NCI-H524 (cell line): ENCODE results near the gene ROBO2.
A peak's percentile ranks its signal among the peaks of the same experiment; 100 is the strongest.

Source experiments
- DNase-seq, 2 experiments: peaks; one replicate each; lab custom pipeline; 2025; lab: John Stamatoyannopoulos, UW

The ROBO2 gene

DNA sequence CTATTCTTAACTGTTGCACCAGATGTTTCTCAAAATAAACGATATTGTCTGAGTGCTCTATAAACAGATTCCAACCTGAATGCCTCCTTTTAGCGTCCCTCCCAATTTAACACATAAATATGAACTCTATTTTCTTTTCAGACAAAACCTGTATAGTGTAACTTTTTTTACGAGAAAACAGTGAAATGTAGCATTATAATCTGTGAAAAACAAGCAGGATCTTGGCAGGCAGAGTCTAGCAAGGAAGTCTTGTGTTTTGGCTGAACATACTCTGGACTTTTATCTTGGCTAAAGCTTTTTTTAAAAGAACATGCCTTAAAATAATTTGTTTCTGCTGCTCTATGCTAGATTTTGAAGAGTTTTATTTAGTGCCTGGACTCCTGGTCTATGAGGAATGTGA lies 150.5 kb downstream of the ROBO2 start:
- no peak for DNase-seq

DNA sequence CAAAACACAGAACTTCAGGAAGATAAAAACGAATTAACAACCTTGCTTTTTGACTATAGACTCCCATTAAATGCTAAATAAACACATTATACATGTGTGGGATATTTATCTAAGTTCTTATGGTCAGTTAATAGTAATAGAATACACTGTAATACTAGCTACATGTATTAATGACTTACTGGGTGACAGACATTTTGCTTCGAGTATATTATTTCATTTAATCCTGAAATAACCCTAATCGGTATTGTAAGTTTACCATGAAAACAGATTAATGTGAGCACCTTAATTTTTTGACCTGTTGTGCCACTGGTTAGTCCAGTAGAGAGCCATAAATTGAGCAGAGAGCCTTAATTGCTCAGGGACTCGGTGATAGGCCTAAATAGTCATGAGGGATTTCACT lies 151.1 kb downstream of the ROBO2 start:
- DNase-seq, result no peak

DNA sequence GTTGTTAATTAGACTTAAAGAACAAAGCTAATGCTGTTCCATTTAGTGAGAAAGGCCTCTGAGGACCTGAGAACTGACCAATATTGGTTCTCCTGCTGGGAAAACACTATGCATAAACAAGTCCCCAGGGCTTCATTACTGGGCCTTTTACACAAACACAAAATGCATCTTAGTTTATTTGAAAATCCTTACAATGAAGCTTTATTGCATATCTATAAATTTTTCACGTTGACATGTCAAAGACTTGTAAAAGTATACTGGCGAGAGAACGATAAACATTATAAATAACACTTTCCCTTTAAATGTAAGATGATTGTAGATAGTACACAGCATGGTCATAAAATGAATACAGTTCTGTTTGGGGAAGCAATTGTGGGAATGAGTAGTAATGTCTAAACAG lies 151.7 kb downstream of the ROBO2 start:
- no peak for DNase-seq

DNA sequence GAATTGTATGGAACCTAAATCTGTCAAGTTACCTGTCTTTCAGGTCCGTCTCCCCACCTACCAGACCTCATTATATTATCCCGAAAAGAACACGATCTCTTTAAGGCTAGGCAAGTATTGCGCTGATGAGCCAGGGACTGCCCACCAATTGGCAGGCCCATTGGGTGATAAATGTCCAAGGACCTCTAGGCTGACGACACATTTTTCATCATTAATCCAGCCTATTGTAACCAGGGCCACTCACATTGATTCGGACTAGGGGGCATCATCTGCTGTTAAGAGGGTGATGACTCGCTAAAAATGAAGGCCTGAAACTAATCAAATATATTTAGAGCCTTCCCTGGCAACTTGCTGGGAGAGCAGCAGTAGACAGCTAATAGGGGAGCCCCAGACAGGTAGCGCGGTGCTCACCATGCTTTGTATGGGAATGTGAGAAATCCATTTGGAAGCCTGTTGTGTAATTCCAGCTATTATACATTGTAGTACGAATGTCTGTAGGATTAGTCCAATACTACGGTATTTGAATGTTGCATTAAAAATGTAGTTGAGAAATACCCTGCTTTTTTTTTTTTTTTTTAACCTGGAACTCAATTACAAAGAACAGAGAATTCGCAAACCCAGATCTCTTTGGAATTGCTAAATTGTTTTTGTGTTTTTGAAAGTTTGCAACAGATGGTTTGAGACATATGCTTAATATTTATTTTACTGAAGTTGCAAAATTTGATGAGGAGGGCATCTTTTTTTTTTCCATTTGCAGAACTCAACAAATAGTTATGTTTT lies 156.1 kb downstream of the ROBO2 start:
- DNase-seq, result no peak

DNA sequence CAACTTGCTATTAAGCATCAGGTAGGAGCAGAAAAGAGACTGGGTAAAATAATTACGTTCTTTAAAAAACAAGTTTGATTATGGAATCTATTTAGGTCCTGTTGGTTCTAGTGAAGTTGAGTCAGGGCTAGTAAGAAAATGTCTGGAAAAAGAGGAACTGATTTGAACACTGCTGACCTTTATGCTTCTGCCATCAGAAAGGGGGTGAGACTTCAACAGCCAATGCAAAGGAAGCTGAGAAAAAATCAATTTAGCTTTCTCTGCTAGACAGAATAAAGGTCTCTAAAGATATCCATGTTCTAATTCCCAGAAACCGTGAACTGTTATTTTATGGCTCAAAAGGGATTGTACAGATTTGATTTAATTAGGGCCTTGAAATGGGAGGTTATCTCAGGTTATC lies 157.5 kb downstream of the ROBO2 start:
- no peak for DNase-seq

DNA sequence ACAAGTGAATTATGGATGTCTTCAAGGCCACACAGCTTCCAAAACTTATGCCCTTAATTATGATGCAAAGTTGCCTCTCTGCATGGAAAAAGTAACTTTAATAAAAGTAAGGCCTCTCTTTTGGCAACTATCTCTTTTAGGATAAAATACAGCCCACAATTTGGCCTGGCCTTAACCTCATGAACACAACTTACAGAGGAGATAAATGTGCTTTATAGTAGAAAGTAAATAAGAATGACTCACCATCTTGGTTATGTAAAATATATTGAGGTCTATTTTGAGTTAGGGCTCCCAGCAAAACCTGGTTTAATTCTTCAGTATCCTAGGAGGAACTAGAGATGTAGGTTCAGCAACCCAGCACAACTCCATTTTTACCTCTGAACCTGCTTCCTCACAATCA lies 164.0 kb downstream of the ROBO2 start:
- no peak for DNase-seq

DNA sequence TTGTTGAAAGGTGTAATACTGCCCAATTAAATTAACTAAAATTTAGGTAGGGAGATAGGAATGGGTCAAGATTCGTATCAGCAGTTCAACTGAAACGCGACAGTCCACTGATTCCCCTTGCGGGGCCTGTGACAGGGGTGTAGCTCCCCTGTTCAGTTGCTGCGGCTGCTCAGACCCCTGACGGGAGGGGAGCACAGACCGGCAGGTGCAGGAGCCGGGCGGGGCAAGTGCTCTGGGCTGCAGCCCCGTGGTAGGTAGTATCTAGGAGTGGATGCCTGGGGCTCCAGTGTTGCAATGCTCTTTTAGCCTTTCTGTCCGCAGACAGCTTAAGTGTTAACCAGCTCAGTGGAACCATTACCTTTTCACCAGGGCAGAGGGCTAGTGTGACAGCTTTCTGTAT lies 164.9 kb downstream of the ROBO2 start:
- DNase-seq, result no peak

DNA sequence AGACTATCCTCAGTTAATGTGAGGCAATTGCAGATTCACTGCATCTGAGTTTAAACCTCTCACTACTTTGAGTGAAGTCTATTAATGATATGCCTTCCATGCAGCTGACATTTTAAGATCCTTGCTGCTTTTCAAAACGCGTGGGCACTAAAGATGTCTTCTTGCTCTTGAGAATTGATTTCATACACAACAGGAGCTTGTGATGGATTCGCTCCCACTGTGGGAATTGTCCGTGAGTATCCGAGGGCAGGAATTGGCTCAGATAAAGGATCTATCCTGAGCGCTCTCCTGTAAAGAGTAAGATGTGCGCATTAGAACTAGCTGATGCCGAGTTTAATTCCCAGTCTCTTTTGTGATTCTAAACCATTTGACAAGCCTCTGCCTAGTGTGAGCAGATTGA lies 167.9 kb downstream of the ROBO2 start:
- no peak for DNase-seq

DNA sequence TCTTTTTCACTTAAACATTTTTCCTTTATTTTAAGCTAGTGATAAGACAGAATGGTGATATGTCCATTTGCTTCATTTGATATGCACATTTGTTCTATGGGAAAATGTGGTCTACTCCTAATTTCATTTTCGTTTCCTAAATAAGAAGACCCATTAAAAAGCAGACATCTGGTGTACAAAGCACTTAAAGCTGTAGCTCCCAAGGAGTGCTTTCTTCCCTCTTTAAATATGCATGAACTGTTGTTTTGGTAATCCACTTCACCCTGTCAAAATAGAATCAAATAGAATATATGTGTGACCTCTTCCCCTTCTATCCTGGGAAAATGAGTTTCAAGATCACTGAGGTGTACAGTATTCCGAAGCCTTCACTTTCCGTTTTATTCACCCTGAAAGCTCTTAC lies 182.8 kb downstream of the ROBO2 start:
- peak; percentile 52 to 88 for DNase-seq

DNA sequence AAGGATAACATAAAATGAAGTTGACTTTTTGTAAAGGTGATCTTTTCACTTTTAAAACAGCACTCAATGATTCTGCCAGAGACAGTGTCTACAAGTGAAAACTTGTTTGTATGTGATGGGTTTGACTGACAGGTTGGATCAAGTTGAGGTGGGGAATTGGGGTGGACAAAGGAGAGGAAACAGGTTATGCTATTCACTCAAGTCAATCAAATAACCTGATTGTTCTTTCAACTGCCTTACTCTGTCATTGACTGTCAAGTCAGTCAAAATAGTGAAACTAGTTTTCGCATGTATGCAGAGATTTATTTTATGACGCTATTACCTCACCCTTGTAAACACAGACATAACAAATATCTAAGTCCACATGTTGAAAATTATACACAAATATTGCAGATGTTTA lies 187.7 kb downstream of the ROBO2 start:
- no peak for DNase-seq

DNA sequence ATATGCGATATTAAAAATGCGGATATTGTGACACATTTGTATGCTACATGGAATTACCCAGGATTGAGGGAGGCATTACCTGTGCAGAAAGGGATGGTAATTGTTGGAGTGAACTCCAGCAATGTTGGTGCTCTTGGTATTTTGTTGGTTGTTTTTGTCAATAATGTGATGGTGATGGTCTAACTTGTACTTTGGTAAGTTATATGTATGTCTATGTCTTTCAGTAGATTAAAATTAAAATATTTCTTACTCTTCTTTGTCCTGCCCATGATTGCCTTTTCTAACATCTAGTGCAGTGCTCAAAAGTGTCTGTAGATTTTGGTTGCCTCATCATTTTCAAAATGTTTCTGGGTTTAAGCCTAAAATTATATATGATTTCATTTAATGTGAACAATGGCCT lies 192.7 kb downstream of the ROBO2 start:
- no peak for DNase-seq

DNA sequence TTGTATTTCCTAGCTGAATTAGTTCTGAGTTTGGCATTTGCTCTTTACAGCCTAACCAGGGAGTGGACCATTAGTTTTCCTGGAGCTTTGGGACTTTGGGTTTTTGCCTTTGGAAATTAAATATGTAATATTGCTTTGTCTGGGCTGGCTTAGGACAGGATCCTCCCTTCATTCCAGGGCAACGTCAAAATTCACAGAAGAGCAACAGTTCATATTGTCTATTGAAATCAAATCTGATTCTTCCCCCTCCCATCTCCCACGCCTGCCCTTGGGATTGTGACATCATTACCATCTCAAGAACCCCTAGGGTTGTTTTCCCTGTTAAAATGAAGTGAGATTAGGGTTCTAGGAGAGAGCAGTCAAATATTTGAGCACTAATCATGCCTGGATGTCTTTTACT lies 194.1 kb downstream of the ROBO2 start:
- no peak for DNase-seq

DNA sequence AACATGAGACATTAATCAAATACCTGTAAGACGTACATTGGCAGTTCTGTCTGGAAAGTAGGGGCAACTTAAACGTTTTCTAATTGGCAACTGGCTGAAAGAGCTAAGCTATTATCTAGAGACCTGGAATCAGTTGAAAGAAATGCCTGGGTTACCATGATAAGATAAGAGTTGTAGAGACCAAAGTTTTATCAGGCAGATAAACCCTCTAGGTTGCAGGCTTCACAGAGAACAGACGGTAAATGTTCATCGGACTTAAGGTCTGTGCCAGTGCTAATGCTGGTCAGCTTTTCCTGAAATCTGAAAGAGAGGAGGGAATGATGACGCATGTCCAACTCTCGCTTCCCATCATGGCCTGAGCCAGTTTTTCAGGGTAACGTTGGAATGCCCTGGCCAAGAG lies 196.2 kb downstream of the ROBO2 start:
- DNase-seq, result no peak

DNA sequence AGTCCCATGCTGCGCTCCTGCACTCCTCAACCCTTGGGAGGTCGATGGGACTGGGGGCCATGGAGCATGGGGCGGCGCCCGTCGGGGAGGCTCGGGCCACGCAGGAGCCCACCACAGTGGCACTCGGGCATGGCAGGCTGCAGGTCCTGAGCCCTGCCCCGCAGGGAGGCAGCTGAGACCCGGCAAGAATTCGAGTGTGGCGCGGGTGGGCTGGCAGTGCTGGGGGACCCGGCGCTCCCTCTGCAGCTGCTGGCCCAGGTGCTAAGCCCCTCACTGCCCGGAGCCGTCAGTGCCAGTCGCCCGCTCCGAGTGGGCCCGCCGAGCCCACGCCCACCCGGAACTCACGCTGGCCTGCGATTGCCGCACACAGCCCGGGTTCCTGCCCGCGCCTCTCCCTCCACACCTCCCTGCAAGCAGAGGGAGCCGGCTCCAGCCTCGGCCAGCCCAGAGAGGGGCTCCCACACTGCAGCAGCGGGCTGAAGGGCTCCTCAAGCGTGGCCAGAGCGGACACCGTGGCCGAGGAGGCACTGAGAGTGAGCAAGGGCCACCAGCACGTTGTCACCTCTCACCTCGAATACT lies 200.3 kb downstream of the ROBO2 start:
- DNase-seq, result no peak

DNA sequence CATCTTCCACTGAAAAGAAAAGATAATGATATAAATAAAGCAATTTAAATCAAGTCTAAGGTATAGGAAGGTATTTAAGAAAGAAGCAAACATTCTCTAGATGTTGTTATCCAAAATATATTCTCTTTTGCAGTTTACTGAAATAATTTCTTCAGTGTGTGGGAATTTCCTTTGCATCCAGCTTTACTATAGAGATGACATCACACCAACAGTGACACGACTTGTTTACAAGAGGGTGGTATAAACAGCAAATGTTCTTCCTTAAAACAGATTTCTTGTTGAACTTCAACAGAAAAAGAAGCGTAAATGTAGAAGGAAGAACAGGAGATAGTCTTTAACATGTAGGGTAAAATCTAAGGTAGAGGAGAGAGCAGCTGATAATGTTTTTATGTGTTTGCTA lies 202.5 kb downstream of the ROBO2 start:
- DNase-seq, result no peak

DNA sequence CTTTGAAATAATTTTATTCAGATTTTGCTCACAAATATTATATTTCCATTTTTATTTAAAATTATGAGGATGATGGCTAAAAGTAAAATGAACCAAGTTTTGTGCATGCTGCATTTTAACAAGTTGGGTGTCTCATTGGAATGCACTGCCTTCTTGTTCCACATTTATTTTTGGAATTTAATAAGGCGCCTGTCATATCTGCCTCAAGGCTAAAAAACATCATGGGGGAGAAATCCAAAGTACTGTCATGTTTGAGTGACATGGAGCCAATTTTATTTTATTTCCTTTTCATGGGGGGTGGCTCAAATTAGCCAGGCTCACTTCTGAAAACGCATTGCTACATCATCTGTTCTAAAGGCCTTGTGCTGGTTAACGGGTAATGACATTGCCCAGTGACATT lies 205.1 kb downstream of the ROBO2 start:
- no peak for DNase-seq

DNA sequence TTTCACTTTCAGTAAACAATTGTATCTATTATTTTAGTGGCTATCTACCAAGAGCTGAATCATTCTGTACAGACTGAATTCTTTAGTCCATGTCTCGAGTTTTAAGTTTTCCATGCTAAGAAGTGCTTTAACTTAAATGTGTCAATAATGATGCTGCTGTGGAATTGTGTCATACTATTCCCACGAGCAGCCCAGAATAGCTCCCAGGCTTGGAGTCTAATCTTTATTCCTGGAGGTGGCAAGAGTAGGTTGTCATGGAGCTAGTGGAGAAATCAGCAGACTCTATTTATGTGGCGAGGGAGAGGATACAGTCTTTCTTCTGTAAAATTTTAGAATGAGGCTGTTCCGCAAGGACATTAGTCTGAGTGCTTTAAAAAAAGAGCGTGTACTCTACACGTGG lies 207.2 kb downstream of the ROBO2 start:
- DNase-seq, result no peak

DNA sequence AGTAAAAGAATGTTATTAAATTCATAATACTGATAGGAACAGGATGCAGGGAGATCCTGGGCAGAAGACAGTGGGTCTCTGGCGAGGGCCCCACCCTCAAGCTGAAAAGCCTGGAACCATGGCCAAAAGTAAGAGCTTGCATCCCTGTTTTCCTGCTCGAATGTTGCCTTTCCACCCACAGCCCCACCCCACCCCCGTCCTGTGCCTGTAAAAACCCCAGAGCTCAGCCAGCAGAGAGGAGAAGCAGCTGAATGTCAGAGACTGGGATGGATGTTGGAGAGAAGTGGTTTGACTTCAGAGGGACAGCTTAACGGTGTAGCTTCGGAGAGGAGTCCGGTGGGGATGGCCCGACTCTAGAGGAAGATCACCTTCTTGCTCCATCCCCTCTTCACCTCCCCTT lies 207.9 kb downstream of the ROBO2 start:
- DNase-seq, result no peak

DNA sequence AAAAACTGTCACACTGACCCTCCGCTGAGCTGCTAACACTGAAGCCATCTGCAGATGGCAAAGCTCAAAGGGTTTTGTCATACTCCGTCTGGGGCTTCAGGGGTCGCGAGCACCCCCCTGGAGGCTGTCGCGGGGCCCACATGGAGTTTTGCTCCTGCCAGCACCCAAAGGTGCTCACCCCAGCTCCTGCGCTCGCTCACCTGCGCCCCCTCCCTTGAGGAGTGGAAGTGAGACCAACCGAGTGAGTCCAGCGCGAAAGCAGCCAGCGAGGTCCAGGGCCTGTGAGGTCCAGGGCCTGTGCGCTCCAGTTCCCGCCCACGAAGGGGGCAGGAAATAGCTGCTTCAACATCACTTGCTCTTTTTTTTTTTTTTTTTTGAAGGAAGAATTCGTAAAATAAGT lies 208.5 kb downstream of the ROBO2 start:
- no peak for DNase-seq

DNA sequence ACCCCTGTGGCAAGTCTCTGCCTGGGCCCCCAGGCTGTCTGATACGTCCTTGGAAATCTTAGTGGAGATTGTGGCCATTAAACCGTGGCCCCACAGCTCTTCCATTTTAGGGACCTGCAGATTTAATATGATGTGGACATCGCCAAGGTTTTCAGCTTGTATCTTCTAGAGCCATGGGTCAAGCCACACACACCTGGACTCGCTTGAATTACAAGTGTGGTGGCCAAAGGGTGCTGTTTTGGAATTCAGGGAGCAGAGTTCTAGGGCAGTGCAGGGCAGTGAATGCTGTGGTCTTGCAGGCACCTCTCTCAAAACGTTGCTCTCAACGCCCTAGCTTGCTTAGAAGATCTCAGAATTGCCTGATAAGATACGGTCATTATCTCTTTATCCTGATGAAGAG lies 211.2 kb downstream of the ROBO2 start:
- no peak for DNase-seq

DNA sequence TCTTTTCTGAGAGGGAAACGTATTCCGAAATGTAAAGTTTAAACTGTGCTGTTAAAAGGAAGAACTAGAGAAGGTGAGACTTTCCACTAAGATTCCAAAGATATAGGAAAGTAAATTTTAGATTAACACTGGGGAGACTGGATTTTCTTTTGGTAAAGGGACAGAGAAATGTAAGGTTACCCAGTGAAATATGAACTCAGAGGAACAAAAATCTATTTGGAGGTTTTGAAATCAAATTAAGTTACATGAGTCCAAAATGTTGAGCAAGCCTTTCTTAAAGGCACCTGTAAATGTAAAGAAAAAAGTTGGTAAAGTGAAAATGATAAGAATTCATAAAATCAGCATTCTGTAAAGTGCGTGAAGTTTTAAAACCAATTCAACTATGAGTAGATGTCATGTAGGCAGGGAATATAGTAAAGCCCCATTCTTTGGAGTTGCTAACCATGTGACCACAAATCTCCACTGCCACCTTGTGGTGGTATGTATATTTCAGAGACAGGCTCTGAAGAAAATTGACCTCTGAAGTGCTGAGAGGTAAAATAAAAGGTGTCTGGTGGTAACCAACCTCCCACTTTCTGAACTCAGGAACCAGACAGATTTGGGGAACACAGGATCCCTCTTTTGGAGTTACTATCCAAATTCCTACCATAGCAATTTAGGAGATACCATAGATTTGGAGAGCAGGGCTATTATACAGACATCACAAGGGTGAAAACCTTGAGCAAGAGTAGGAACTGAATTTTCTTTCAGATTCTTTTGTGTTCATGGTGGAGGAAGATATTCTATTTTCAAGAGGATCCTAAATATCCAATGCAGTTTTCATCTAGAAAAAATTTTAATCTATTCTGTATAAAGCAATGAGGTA lies 215.3 kb downstream of the ROBO2 start:
- DNase-seq, result peak in 1 of 2 experiments; percentile 71

DNA sequence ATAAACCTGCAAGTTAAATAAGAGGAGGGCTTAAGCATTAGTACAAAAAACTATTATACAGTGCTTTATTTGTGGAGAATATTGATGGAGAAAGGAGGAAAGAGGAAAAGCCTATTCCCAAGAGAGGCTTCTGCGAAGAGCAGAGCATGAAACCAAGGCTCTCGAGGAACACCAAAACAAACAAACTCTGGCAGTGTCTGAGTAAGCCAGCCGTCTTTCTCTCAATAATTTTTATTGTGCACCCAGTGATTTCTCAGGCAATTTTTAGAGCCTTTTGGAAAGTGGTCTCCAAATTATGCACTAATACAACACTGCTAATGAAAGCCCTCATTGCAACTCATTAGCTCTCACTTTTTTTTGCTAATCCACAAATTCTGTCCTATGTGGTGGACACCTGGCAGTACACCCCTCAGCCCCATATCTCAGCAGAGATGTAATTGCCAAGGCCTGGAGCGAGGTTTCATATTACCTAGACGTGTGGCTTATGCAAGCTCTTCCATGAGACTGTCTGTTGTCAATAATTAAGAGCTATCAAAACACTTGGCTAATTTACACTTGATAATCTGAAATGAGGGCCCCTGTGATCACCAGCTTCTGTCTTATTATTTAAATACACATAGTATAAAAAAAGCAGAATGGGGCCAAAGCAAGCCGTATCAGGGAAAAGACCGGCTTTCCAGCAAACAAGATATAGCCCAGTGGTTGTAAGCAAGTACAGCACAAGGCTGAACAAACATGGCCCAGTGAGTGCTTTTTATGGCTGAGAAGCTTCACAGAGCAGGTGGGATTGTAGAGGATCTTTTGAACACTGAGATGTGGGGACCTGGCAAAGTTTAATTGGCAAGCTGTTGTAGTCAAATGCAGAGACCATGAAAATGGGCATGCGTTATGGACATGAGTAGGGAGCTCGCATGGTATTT lies 216.9 kb downstream of the ROBO2 start:
- DNase-seq, result peak; percentile 94 to 97
